HG03354 (cell line): ENCODE results near the gene PROCA1.
"Not testable (repeated sequence)": the region's sequence is repeated elsewhere in the genome, so short reads cannot be mapped to it uniquely, and the experiment has no call there.

Experiments
- ATAC-seq: cut with Tn5 transposase; IDR thresholded peaks from one replicate; pipeline ENCODE4 v1.9.1; 2021; ENCODE audit warnings: mild to moderate bottlenecking; ENCODE audit not compliant: unreplicated experiment, poor library complexity, severe bottlenecking

The PROCA1 gene

GRCh38 chr17:28726627-28727491 is 15.2 kb upstream of the PROCA1 start:
- peak; percentile 43 for ATAC-seq

- ATAC-seq: no peak
Observed at GRCh38 chr17:28726226-28726626, 14.5 kb upstream of the PROCA1 start, which contains the start of gene TLCD1. TSS of gene TLCD1 (minus strand) at chr17:28726233. CDS start at chr17:28726097, 136 bp downstream.

GRCh38 chr17:28725660-28726225 is 14.1 kb upstream of the PROCA1 start:
- ATAC-seq: no peak

- no peak for ATAC-seq
Observed at GRCh38 chr17:28725166-28725659, 13.5 kb upstream of the PROCA1 start.

GRCh38 chr17:28724500-28725165 is 12.9 kb upstream of the PROCA1 start:
- no peak for ATAC-seq

DNA sequence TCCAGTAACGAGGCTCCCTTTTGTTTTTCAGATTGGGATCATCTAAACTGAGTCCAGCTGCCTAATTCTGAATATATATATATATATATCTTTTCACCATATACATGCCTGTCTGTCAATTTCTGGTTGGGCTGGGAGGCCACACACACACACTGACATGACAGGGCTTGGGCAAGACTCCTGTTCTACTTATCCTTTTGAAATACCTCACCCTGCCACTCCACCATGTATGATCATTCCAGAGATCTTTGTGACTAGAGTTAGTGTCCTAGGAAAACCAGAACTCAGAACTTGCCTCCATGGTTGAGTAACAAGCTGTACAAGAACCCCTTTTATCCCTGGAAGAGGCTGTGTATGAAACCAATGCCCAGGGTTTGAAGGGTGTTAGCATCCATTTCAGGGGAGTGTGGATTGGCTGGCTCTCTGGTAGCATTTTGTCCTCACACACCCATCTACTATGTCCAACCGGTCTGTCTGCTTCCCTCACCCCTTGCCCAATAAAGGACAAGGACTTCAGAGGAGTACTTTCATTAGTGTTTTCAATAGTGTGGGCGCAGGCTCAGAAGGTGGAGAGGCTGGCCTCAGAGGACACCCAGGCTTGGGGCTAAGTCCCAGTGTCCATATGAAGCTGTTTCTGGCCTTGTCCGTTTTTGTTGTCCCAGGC is 12.3 kb upstream of the PROCA1 start:
- not testable (repeated sequence) for ATAC-seq

- ATAC-seq: no peak
Observed at GRCh38 chr17:28723159-28723835, 11.6 kb upstream of the PROCA1 start.

DNA sequence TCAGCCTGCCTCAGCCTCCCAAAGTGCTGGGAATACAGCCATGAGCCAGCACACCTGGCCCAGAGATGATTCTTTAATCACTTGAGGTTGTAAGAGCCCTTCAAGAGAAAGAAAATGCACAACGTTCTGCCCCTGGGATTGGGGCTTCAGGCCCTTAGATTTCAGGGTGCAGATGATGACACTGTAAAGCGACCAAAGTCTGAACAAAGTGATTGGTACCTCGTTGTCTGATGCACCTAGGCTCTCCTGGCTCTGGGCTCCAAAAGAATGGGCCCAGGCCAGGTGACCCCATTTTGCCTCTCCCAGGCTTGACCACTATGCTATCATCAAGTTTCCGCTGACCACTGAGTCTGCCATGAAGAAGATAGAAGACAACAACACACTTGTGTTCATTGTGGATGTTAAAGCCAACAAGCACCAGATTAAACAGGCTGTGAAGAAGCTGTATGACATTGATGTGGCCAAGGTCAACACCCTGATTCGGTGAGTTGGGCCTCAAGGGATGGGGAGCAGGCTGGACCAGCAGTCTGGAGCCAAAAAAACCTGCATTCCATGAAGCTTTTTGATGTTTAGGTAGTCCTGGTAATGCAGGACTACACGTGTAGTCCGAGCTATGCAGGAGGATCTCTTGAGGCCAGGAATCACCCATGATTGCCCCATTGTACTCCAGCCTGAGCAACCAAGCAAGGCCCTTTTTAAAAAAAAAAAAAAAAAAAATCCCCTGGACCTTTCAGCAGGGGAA is 10.9 kb upstream of the PROCA1 start:
- no peak for ATAC-seq

GRCh38 chr17:28720997-28721329 is 9.3 kb upstream of the PROCA1 start:
- ATAC-seq: not testable (repeated sequence)

DNA sequence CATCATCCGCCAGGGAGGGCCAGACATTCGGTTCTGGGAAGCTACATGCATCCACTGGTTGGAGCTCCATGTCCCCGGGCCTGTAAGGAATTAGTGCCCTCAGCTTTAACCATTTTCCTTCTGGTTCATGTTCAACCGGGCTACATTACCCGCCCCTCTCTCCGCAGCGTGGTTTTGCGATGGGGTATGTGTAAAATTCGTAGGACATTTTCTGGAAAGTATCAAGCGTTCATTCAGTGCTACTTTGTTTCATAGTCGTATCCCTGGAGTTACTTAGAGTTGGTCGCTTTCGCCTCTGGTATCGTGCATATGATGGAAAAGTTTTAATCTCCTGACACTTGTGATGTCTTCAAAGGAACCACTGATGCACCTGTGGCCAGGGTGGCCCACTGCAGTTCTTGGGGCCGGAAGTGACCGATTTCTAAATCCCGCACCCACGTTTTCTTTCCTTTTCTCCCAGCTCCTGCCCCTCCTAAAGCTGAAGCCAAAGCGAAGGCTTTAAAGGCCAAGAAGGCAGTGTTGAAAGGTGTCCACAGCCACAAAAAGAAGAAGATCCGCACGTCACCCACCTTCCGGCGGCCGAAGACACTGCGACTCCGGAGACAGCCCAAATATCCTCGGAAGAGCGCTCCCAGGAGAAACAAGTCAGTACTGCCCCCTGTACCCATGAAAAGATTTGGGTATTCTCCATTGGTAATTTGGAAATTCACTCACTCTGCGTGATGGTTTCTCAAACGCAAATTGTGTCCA is 8.7 kb upstream of the PROCA1 start:
- no peak for ATAC-seq

DNA sequence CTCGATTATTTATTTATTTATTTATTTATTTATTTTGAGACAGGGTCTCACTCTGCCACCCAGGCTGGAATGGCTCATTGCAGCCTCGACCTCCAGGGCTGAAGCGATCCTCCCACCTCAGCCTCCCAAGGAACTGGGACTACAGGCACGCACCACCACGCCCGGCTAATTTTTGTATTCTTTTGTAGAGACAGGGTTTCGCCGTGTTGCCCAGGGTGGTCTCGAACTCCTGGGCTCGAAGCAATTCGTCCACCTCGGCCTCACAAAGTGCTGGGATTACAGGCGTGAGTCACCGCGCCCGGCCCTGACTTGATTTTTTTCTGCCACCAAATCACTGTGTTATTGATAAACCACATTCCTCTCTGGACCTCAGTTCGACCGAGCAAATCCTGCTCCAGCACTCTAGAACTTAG is 7.3 kb upstream of the PROCA1 start:
- ATAC-seq: no peak

DNA sequence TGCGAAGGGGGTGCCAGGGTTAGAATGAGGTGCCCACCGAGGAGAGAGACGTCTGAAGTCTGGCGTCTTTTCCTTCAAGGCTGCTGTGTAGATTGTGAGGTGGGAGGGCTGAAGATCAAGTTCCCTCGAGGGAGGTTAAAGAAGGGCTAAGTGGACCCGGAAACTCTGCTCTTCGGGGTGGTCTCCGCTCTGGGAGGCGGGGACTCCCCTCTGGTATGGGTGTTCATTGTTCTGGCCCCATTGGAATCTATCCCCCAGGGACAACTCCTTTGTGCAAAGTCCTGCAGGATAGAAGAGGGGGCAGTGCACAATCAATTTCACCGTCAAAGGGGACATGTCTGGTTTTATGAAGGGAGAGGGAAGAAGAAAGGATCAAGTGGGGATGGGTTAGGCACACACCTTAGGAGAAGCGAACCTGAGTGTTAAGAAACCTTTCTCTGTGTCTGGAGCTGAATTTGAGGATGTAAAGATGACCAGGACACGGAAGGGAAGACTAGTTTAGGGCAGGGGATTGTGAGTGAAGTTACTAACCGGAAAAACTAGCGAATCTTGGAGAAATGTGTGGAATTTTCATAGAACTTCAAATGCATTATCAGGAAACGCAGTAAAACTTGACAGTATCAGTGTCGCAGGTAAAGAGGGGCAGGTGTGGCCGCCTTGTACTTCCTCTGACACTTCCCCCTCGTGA is 6.8 kb upstream of the PROCA1 start:
- ATAC-seq: no peak

DNA sequence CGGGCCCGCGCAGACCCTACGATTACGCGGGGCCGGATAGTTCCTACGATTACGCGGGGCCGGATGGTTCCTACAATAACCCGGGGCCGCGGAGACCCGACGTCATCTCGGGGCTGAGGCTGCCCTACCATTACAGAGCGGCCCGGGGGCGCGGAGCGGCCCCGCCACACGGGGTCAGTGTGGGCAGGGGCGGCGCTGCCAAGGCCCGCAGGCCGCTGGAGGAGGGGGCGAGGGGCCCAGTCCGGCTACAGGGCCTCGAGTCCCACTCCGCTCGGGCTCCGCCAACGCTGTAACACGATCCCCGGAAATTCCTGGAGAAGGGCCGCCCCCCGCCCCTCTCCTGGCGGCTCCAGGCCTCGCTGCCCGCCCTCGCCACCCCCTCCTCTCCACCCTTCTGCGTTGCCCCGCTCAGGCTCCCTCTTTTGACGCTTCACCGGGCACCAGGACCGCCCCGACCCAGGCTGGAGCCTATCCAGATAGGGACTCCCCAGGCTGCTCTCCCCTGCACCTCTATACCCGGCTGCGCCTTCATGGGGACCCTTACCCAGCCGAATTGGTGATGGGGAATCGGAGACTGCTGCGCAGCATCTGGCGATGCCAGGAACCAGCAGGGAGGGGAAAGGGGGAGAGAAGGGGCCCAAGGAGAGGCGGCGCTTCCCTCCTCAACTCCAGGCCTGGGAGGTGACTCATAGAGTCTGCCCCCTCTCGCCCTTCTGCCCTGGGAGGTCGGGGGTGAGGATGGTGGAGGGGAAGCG is 6.1 kb upstream of the PROCA1 start, which contains the start of gene RAB34:
Gene RAB34 (minus strand): TSS at position 291 of the 755 bp plus-strand sequence. CDS start 602 bp downstream, outside the sequence.
- no peak for ATAC-seq

- no peak for ATAC-seq
Observed at GRCh38 chr17:28716740-28717577, 5.3 kb upstream of the PROCA1 start.

- ATAC-seq: no peak
Observed at GRCh38 chr17:28715217-28715616, 3.5 kb upstream of the PROCA1 start.

- no peak for ATAC-seq
Observed at GRCh38 chr17:28714281-28714680, 2.6 kb upstream of the PROCA1 start.
